Measurements from ENCODE around the gene LSM6.

Gene LSM6

DNA sequence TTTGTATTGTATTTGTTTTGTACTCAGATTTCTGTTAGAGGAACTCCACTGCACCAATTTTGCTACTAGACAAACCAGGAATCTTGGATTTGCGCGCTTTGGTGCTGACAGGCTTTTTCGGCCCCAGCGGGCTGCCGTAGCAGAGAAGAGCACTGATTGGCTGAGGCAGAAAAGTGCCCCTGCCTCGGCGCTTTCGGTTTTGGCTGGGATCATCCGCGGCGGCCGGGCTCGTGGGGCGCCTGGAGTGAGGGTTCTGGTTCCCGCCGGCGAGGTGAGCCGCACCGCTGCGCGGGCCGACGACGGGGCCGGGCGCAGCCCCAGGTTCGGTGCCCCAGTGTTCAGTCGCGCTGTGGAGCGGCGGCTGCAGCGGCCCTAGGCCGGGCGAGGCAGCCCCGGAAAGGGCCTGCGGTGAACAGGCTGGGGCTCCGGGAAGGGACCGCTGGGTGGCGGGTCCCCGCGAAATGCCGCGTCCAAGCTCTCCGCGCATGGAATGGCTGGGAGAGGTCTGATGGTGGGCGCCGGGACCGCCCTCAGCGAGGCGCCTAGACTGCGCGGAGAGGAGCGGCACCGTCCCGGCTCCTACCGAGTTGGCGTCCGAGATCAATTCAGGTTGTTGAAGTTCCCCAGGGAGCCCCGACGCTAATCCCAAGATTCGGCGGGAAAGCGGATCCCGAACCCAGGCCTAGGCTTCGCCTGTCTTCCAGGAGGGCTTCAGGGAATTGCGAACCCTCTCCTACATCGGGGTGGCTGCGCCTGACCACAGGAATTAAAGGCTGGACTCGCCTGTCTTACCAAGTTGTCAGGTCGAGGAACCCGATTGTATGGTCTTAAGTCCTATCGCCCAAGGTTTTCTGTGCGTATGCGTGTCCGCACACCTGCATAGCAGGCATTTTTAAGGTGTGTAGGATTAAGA is at the start of gene LSM6:
Gene LSM6, plus strand, starts transcription at position 178 of the 913 bp plus-strand sequence. CDS start 7,204 bp downstream, outside the sequence.
- peak; percentile 65 for DNase-seq (ENCODE audit: low read depth)

DNA sequence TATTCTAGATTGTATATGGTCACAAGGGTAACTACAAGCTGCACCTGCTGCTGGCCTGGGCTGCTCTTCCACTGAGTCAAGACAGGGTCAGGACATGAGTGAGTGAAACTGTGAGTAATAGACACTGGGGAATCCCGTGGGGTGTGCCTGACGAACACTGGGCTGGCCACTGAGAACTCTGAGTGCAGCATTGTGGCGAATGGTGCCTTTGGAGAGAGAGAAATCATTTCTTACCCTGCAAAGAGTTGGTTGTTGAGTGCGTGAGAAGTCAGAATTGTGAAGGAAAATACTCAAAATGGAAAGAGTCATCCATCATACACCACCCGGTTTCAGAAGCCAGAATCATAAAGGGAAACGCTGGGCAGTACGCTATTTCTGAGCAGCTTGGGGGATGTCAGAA is 43.1 kb upstream of the LSM6 start:
- DNase-seq (ENCODE audit: low read depth) = no peak

DNA sequence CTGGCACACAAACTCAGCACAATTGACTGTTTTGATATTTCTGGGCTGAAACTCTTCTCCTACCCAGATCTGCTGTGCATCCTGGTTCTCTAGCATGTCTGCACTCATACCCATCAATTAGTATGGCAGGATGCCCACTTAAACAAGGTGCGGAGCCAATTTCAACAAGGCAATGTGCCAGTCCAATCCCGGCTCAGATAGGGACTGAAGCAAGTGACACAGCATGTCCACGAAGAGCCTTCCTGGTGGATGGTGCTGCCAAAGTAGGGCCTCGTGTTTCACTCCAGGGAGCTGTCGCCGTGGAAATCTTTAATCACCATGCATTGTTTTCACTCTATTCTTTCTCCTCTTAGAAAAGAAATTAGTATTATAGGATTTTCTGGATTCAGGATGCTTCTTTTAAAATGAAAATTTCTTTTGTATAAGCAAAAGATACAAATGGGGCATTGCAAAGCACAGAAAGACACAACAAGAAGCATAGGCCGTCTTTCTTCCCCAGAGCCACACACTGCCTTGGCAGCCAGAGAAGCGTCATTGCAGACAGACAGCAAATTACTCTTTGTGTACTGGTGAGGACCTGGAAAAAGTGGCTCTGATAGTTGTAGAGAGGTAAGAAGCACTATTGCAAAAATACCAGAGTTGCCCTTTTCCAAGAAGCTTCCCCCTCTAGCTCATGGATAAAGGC is 40.6 kb upstream of the LSM6 start:
- no peak for DNase-seq (ENCODE audit: low read depth)

- DNase-seq (ENCODE audit: low read depth) = no peak
Observed at GRCh38 chr4:146135941-146136340, 39.6 kb upstream of the LSM6 start.

DNA sequence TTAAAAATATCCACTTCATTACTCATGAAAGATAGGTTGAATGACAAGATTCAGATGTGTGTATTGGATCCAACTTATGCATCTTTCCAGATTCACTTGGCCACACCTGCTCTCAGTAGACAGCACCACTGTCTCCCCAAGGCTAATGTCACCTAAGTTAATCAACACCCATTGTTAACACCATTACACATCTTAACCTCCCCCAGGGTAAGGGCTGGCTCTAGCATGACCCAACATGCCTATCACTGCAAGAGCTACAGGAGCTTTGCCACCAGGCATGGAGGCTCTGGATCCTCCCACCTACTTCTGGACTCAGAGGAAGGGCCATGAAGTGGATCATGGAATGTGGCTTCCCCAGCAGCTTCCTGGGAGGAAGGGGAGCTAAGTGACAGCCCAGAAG is 32.8 kb upstream of the LSM6 start:
- no peak for DNase-seq (ENCODE audit: low read depth)

DNA sequence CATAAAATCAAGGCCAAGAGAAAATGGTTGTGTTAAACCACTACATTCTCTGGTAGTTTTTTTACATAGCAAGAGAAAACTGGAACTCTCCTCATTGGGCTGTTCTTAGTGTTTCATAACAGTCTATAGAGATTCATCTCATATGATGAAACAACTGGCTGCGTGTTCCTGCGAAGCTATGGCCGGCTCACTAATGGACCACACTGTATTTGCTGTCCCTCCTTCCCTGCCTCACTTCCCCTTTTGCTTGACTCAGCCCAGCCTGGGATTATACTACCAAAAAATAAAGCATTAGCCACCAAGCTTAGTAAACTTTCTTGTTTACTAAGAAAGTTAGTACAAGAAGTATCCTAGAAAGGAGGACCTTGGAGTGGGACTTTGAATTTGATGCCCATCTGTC is 31.6 kb upstream of the LSM6 start:
- no peak for DNase-seq (ENCODE audit: low read depth)

DNA sequence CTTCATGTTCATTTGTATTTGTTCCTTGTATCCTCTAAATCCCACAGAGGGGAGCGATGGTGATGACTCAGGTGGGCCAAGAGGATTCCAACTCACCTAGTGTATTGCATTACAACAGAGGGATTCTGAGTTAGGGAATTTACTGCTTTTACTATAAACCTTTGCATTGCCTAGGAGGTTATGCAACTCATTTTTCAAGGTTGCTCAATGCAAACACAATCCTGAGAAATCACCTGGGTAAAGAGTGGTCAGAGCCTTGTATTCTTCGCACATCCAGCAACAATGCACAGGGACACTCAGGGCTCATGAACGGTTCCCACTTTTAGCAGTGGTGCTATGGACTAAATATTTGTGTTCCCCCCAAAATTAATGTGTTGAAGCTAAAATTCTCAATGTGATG is 28.6 kb upstream of the LSM6 start:
- no peak for DNase-seq (ENCODE audit: low read depth)

- DNase-seq (ENCODE audit: low read depth) = no peak
Observed at GRCh38 chr4:146148021-146148420, 27.5 kb upstream of the LSM6 start.

DNA sequence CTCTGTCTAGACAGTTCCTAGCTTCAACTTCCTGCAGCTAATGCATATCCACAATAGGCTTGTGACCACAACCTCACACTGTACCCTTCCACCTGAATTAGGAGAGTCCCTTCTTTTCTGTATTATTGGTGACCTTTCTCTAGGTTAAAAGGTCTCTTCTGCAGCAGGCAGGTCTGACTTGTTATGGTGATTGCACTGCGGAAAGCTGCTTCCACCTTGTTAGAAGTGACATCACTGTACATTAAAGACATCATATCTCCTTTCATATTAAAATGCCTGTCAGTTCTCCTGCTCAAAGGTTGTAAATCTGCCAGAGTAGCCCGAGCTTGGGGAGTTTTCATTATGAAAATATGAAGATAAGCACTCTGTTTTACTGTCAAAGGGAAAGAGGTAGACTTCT is 21.5 kb upstream of the LSM6 start:
- DNase-seq (ENCODE audit: low read depth) = no peak

GRCh38 chr4:146155152-146155724 is 20.3 kb upstream of the LSM6 start:
- DNase-seq (ENCODE audit: low read depth) = no peak

DNA sequence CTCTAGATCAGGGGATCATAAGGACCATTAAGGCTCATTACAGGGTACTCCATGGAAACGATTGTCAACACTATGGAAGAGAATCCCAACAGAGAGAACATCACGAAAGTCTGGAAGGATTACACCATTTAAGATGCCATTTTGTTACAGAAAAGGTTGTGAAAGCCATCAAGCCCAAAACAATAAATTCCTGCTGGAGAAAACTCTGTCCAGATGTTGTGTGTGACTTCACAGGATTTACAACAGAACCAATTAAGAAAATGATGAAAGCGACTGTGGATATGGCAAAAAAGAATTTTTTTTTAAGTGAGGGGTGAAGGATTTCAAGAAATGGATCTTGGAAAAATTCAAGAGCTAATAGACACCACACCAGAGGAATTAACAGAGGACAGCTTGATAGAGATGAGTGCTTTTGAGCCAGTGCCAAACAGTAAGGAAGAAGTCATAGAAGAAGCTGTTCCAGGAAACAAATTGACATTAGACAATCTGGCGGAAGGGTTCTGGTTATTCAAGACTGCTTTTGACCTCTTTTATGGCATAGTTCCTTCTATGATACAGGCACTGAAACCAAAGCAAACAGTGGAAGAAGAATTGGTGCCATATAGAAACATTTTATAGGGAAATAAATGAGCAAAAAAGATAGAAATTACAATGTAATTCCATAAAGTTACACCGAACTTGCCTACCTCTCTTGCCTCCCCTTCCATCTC is 17.3 kb upstream of the LSM6 start:
- no peak for DNase-seq (ENCODE audit: low read depth)

DNA sequence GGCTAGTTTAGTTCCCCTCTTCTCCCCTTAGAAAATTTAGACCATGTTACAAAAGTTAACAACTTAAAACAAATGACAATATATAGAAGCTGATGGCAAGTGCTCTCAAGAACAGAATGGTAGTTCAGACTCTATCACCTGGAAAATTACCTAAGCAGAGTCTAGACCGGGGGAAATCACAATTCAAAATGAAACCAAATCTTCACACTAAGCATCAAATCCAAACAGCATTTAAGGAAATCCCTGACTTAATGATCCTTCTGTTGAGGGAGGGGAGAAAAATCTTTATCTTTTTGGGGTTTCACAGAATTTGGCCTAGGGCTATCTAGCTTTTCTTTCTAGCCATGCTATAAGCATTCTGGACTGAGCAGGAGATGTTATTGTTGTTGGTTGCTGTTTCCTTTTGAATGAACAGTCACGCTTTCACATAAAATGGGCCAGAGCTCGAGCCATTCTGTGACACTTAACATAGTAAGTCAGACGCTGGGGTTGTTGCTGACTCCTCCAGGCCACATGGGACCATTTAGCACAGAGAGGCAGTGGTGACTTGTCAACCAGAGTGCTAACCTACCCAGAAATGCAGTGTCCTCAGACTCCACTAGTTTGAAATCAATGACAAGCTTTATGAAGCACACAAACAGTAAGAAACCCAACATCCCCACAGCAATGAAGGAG is 16.0 kb upstream of the LSM6 start:
- no peak for DNase-seq (ENCODE audit: low read depth)

- no peak for DNase-seq (ENCODE audit: low read depth)
Observed at GRCh38 chr4:146161243-146161642, 14.3 kb upstream of the LSM6 start.

DNA sequence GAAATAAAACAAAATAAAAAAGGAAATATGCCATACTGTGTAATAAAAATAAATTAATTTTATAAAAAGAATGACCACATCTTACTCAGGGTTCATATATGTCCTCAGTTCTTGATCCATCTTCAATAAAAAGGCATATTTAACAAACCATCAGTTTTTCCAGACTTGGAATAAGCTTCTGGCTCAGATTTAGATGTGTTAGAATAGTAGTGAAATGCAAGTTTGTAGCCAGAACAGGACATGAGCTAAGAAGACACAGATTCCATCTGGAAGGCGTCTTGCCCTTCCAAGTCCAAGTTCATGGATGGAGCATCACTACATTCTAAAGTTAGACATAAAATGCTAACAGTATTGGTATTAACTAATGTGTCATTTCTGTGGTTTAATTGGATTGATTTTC is 10.3 kb upstream of the LSM6 start:
- no peak for DNase-seq (ENCODE audit: low read depth)

GRCh38 chr4:146165840-146166239 is 9.7 kb upstream of the LSM6 start:
- DNase-seq (ENCODE audit: low read depth) = no peak

DNA sequence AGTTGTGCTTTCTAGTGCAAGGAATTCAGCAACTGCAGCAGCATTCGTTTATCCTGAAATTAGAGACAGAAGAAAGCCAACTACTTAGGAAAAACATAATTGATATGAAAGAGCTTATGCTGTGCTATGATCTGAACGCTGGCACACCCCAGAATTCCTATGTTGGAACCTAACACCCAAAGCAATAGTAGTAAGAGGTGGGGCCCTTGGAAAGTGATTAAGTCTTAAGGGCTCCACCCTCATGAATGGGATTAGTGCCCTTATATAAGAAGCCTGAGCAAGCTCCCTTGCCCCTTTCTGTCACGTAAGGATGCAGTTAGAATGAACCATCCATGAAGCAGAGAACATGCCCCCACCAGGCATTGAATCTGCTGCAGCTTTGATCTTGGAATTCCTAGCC is 5.4 kb upstream of the LSM6 start:
- DNase-seq (ENCODE audit: low read depth) = no peak

DNA sequence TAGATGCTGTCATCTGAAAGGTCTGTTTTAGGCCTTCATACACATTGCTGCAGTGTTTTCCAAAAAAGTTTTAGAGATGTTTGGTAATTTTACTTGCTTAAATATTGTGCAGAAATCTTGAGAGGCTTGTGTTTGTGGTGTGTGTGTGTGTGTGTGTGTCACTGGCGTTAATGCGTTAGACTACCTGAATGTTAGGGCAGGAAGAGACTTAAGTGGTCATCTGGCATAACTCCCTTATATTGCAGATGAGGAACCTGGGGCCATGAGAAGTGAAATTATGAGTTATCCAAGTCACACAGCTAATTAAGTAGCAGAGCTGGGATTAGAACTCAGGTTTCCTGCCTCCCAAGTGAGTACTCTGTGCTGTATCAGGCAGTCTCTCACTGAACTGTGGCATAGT is 1.4 kb downstream of the LSM6 start:
- DNase-seq (ENCODE audit: low read depth) = no peak

DNA sequence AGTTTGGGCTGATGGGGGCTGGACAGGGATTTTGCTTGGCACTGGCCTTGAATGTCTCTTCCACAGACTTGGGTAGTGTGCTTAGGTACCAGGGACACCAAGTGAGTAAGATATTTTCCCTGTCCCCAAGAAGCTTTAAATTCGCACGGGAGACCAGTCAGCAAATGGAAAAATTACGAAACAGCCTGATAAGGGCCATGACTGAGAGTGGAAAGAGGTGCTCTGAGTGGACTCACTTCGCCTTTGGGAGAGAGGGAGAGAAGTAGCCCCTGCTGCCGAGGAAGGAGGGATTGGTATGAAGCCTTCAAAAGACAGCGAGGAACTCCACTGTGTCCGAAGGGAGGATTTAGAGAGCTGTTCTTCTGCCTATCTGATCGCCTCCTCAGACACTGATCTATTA is 2.6 kb downstream of the LSM6 start:
- no peak for DNase-seq (ENCODE audit: low read depth)

- no peak for DNase-seq (ENCODE audit: low read depth)
Observed at GRCh38 chr4:146179784-146180370, 4.4 kb downstream of the LSM6 start.

DNA sequence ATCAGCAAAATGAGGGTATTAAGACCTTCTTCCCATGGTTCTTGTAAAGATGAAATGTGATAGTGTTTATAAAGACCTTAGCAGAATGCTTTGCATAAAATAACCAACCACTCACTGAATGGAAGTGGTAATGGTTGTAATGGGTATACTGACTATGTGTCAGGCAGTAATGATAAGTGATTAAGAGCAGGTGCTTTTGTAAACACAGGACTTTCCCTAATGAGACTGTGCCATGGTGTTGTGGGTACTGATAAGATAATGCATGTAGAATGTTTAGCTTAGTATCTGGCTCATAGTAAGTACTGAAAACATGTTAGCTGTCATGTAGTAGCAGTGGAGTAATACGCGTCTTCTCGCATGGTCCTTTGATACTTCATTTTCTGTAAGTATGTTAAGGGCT is 6.9 kb downstream of the LSM6 start:
- no peak for DNase-seq (ENCODE audit: low read depth)

DNA sequence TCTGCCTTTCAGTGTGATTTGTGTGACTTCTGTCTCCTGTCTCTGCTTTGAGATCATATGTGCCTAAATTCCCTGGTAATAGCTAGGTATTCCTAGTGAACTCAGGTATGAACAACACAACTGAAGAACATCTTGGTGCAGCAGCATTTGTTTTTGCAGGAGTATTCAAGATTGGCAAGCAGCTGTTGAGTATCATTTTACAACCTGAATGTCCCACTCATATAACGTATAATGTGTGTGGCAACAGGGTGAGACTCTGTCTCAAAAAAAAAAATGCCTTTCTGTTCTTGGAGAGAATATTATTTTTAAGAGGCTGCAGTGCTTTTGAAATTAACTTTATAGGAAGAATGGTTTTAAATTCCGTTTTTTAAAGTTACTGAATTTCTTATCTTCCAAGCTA is 7.7 kb downstream of the LSM6 start:
- DNase-seq (ENCODE audit: low read depth) = no peak

- no peak for DNase-seq (ENCODE audit: low read depth)
Observed at GRCh38 chr4:146186041-146186440, 10.5 kb downstream of the LSM6 start.

All from stimulated activated CD8-positive, alpha-beta memory T cell treated with anti-CD3 and anti-CD28 coated beads, Interleukin-12 subunit alpha, Interleukin-12 subunit beta, amount 100 ng/mL, for 1 hour (primary cell).